HG03060 (cell line): ENCODE results near the gene SHISA6.

ENCODE experiments used
- ATAC-seq: cut with Tn5 transposase; IDR thresholded peaks from one replicate; pipeline ENCODE4 v1.9.1; 2021; ENCODE audit warnings: low read depth, moderate number of reproducible peaks; ENCODE audit not compliant: unreplicated experiment

SHISA6 gene

DNA sequence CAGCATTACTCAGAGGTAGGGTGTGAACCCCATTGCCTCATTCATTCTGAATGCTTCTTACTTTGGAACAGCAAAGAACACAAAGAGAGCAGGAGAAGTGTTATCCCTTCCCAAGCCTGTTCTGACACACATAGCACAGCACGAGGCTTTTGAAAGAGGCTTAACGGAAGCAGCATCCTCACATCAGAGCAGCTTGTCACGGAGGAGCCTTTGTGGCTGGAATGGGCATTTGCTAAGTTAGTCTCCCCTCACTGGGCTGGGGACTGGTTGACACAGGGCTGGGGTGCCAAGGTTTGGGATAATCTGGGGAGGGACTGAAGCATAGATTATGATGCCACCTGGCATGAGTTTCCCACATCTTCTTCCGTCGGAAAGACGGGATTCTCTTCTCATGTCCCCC, 189.7 kb downstream of the SHISA6 start:
- ATAC-seq: no peak

DNA sequence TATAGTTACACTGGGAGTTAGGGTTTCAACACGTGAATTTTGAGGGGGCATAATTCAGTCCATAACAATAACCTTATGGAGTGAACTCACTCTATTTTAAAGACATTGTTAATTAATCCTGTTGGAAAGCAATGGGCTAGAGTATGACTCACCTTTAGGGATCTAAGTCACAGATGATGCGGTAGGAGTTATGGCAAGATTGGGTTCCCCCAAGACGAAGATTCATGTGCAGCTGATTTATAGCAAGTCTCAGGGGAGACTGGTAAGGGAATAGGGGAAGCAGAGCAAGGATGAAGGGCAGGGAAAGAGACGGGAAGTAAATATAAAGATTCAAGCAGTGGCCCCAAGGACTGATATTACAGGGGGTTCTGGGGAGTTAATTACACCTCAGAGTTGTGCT, 197.7 kb downstream of the SHISA6 start:
- ATAC-seq: no peak

DNA sequence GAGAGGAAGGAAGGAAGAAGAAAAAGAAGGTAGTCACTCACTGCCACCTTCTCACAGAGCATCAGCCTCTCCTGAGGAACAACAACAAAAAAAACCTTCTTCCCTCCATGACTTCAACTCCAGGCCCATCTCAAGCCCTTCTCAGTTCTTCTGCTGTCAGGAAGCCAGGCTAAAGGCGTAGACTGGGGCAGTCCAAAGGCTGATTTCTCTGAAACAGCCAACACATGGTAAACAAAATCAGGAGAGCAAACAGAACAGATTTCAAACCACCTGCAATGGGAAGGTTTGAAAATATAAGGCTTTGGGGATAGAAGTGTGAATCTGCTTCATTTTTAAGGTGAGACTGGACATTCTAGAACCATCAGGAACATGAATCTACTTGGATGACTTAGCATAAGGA, 200.0 kb downstream of the SHISA6 start:
- no peak for ATAC-seq

DNA sequence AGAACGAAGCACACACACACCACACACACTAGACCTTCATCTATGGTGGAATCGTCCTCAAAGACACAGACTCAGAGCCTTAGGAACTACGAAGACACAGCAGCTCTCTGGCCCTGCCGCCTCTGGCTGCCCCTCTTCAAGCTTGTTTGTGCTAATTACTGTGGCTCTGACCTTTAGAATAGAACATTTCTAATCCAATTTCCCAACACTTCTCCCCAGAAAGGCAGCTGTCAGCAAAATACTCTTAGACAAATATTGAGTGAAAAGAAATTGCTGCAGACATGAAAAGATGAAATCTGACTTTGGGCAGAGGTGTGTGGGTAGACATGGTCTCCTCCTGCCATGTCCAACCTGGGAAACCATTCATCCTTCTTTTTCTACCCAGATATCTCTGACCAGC, 205.3 kb downstream of the SHISA6 start:
- ATAC-seq: no peak

DNA sequence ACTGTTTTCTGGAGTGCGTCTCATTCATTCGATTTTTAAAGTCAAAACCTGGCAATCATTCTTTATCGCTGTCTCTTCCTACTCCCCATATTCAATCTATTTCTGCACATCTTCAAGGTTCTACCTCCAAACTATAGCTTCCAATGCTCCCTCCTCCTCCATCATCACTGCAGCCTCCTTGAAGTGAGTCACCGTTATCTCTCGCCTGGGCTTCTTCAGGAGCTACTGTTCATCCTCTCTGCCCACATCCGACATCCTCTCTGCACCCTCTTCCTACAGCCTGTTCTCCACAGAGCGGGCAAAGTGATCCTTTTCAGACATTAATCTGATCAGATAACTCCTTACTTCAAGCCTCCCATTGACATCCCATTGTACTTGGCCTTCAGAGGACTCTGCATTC, 213.1 kb downstream of the SHISA6 start:
- ATAC-seq: no peak

DNA sequence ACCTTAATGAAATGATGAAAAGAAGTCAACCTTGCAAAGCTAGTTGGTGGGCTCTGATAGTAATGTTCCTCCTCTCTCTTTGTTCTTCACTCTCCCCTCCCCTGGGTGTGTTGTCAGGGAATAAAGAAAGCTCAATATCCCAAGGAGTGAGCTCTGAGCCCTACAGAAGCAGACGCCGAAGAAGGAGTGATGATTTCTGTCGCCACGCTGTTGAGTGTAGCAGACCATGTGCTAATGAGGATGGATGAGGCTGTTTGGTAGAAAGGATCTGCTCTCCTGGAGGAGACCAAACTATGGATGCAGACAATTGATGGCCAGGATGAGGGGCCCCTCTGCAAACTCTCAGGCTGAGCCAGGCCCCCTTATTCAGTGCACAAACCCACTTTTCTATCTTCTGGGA, 217.3 kb downstream of the SHISA6 start:
- no peak for ATAC-seq

DNA sequence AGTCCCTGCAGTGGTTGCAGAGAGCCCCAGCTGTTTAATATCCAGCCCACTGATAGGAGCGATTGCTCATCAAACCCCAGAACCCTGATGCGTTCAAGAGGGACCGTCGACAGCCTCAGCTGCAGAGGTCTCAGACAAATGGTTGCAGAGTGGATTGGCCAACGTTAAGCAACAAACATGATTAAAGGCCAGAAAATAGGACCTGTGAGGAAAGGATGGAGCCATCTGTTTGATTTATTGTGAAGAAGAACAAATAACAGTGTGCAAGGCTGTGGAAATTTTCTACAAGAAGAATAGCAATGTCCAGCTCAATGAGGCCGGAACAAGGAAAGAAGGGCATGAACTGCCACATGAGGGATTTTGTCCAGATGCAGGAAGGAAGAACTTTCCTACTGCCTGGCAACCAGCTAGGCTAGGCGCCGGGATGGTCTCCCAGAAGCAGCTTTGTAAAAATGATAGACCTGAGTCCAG, 218.9 kb downstream of the SHISA6 start:
- ATAC-seq: no peak

DNA sequence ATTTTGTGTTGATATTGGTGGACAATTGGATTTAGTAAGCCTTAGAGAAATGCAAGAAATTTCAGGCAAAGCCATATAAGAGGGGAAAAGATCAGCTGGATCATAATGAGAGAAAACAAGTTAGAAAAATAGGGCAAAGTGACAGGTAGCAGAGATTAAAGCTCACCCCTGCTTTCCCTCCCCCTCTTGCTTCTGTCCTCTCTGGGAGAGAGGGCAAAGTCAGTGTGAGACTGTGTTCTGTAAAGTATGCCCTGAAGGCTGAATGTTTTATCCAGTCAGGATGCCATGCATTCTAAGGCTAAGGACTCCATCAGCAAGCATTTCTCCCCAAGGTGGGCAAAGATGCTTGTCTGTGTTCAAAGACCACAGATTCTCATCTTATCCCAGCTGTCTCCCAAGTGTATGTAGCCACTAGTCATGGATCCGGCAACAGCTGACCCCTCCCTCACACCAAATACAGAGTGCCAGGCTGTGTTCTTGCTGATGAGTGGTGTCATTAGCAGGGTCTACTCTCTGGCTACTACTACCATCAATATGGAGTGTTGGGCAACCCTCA, 221.1 kb downstream of the SHISA6 start:
- ATAC-seq: no peak

DNA sequence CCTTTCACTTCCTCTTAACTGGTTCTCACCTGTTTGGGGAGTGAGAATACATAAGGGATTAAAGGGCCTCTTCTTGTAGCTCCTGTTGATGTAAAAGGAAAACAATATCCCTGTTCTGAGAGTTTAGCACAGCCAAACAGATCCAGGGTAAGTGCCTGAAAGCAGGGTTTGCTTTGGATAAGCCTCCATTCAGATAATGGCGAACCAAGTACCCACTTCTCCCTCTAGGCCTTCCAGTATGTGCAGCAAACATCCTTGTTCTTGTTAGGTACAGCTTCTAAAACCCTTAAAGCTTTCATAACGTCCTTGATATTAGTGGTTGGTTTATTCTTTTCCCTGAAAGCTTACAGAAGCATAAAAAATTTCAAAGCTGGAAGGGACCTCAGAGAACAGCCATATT, 226.6 kb downstream of the SHISA6 start:
- no peak for ATAC-seq

DNA sequence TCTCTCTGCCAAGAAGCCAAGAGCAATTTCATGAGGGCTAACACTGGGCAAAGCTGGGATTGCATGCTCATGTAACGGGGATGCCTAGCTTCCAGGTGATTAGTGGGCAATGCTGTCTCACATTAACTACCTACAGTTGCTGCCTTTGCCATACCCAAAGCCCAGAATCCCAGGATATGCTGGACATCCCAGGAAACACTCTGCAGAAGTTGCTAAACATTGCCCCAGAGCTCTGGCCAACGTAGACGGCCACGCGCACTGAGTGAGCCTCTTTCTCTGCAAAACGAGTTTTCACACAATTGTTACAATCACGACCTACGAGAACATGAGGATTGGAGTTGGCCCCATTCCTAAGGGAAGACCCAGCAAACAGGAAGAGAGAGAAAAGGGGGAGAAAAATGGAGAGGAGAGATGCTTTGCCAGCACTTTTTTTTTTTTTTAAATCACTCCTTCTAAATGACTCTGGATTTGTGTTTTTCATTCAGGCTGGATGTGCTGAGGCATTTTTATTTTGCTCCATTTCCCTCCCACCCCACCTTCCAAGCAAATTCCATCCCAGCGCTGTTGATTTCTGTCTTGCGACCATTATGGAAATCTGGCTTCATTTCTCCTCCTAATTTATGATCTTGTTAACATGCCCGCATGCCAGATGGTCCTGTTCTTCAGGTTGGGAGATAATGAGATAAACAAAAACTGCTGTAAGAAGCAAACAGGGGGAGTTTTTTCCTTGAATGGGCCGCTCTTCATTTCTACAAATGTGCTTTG, 244.5 kb downstream of the SHISA6 start:
- no peak for ATAC-seq

DNA sequence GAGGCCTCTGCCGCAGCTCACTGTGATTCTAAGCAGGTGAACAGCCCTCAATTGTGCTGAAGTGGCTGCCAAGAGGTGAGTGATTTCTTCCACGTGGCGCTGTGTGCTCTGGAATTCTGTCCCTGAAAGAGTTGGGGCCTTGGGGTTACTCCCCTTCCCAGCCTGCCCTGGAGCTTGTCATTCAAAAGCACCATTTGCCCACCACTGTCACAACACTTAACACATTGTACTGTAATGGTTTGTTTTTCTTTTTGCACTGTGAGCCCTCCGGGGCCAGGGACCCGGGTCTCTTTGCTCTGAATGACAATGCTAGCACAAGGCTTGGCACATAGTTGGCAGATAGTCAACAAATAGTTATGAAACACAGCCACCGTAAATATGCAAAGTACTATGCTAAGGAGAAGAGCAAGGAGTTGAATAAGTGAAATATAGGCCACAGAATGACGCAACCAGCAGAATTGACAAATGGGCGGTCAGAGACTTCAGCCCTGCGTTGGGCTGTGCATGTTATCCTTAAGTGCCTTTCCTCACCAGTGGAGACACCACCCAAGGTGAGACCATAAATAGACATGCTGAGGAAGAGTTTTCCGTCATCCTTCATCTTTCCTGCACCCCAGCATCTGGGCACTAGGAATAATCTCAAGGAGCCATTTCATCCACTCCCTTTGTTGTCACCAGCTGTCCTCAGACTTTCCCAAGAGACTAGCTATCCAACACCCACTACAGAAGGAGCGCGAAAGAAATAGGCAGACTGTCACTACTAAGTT, 245.3 kb downstream of the SHISA6 start:
- no peak for ATAC-seq

DNA sequence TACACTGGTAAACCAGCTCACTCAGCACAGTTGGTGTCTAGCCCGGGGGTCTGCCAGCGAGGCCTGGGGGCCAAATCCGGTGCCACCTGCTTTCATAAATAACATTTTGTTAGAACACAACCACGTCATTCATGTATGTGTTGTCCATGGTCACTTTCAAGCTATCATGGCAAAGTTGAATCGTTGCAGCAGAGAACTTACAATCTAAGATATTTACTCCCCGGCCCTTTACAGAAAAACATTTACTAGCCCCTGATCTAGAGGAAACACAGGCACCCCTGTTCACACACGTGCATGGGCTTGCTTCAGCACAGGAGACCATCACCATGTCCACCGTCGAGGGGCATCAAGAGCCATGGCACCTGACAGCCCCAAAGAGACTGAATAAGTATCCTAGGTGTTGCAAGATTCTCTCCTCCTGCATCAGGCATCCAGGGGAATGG, 245.9 kb downstream of the SHISA6 start:
- ATAC-seq: no peak

DNA sequence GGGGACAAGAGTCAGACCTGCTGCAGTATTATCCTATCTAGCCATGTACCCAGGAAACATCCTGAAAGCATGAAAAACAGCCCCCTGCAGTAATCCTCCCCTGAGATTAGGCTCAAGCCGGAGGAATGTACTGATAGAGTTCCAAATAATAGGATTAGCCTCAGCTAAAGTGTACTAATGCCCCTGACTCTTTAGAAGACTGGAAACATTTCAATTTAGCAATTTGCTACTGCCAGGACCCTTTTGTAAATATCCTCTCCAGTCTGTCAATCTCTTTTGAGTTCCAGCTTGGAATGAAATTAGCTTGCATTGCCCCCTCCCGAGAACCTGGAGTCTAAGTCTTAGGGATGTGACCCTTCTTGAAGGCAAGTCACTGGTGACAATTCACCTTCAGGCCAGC, 246.5 kb downstream of the SHISA6 start:
- ATAC-seq: no peak

DNA sequence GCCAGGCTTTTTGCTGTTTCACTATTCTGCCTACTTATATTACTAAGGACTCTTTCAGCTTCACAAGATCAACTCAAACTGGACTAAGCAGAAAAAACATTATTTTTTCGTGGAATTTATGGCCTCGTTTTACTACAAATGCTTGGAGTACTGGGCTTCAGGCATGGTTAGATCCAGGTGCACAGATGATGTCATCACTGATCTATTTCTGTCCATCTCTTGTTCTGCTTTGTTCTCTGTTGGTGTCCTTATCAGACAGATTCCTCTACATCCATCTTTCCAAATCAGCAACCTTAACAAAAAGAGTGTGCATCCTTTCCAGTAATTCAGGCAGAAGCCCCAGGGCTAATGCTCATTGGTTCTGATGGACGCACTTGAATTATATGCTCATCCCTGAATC, 247.4 kb downstream of the SHISA6 start:
- ATAC-seq: no peak

DNA sequence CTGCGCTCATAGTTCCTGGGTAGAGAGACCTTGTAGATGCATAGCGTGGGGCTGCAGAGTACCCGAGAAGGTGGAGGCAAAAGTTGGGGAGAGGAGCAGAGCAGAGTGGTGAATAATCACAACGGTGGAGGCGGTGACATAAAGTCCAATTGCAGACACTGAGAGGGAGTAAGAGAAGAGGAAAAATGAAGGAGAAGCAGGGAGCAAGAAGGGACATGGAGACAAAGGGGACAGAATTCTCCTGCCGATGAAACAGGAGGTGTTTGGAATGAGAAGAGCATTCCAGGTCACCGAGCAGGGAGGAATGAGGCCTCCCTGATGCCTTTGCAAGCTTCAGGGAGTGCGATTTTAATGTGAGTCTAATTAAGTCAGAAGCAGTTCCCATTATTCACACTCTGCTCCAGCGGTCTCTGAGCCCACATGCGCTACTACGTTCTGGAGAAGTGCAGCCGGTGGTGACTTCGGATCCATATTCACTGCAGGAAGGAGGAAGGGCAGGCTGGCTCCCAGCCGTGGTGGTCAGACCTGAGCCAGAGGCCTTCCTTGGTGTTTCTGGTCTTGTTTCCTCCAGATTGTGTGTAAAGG, 249.2 kb downstream of the SHISA6 start:
- ATAC-seq: no peak

DNA sequence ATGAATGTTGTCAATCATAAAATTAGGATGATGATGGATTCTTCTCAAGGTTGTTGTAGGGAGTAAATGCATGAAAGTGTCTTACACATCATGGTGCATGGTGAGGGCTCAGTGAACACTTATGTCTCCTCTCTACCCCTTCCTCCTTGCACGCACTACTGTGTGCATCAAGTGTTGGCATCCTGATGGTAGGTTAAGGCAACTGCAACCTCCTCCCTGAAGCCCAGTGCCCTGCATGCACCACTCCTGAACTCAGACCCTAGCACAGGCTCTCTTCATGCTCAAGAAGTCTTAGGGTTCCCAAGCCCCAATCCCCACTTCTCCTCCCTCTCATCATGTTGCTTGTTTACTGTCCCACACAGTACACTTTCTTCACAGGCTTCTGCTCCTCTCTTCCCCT, 251.5 kb downstream of the SHISA6 start:
- ATAC-seq: no peak

DNA sequence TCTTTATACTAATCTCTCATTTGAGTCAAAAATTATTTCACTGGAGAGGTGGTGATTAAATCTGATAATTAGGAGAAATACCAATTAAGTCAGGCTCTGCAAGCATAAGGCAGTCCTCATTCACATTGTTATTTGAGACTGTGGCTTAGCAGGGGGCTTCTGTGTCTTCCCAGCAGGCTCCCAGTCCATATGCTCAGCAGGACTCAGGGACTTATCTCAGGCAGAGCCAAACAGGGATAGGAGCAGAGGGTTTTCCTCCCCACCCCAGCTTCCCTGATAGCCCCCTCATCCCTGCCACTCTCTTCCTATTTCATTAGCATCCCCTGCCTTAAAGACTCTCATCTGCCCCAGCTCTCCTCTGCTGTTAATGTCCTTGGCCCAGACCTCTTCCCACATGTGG, 252.9 kb downstream of the SHISA6 start:
- no peak for ATAC-seq

DNA sequence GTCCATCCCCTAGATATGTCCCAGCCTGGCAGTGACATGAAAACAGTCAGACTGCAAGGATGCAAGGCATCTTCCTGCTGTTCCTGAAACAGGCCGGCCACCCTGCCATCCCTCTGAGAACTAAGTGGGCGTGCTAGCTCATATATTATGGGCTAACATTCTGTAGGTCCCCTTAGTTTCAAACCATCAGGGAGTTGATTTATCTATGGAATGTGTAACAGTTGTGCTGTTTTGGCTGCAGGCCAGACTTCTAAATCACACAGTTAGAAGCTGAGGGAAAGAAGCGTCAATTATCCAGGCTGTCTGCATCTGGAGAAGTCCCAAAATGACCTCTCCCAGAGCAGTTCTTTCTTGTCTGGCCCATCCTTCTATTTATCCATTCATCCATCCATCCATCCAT, 254.6 kb downstream of the SHISA6 start:
- no peak for ATAC-seq

DNA sequence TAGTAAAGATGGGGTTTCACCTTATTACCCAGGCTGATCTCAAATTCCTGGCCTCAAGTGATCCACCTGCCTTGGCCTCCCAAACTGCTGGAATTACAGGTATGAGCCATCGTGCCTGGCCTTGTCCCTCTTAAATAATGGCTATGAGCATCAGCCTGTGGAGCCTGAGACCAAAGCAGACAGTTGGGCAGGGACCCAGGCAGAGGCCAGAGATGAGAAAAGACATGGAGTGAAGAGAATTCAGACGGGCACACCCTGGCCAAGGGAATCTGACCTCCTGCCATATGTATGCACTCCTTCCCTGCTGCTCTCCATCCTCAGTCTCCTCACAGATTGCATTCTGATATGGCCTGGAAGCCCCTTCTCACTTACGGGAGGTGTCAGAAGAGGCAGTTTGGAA, 258.9 kb downstream of the SHISA6 start:
- ATAC-seq: no peak

DNA sequence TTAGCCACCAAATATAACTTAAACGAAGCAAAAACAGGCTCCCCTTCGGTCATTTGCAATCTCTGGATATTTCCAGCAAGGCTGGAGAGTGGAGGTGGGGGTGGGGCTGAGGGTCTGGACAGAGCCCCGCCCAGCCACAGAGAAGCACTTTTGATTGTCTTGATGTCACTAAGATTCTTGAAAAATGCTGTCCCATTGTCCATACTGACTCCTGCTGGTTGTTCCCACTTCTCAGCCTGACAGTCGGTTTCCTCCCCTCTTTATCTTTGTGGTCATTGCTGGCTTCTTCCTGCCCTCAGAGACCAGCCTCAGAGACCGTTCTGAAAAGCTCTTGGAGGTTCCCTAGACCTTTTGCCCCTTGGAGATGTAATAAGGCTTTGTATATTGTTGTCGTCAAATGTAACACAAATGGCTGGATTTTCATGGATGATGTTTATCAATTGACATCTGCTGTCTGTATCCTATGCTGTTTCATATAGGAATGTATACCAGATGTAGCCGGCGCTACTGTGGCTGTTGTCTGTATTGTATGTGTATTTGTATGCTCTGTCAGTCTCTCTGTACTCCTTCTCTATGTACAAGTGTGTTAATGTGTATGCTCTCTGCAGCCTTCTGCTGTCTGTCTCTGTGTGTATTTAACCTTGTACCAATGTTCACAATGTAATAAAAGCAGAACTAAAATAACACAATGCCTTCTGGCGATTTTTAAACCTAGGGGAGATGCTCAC, 262.5 kb downstream of the SHISA6 start:
- ATAC-seq: no peak

DNA sequence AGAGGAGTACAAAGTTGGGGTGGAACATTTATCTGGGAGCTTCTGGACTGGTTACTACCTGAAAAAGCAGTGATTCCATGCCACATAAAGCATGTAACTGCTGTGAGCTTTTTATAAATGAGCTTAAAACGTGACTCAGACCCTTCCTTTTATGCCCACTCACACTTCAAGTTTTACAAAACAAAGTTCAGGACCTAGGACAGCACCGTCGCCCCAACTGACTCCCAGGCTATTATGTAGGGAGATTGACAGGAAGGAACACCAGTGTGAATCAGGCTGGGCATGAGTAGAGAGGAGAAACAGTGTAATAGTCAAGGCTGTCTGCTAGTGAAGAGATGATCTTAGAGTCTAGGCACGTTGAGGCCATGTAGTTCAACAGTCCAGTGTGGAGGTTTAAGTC, 265.6 kb downstream of the SHISA6 start:
- no peak for ATAC-seq
